Thyroid gland (tissue), 4 donors: ENCODE measurements around the gene RPL31.

Source experiments
- CTCF ChIP-seq, 6 experiments: fragments of 200-600 bp in 3 of 6; fragments of 450-650 bp in 3 of 6; sonication (generic) in 3 of 6; IDR thresholded peaks; one replicate each; pipeline ENCODE4 v1.5.1; 2016 to 2019; ENCODE audit warnings: antibody characterized with exemption in 6 of 6, mild to moderate bottlenecking in 2 of 6, inconsistent platforms in 1 of 6, moderate library complexity in 1 of 6
- POLR2A ChIP-seq, 2 donors: fragments of 450-650 bp; IDR thresholded peaks; one replicate each; pipeline ENCODE4 v1.6.1; 2017; ENCODE audit warnings: antibody characterized with exemption in 2 of 2, mild to moderate bottlenecking in 2 of 2, moderate library complexity in 1 of 2

- TF ChIP-seq POLR2A (IDR thresholded peaks at IDR 0.05) (no peak), CTCF (IDR thresholded peaks at IDR 0.05) (no peak)
Observed at GRCh38 chr2:101025561-101025960, 23.5 kb downstream of the RPL31 start.
